ENCODE measurements around the gene KIAA0753. TPM values are rescaled to one million over a fixed set of nuclear protein-coding genes. Genes with fewer than 3 reads are reported as not detected.

KIAA0753 gene
- total and polyA plus RNA-seq, 2 of the 13 experiments (the other 11 are each of a cell fraction or from before 2014, with no cell fraction given): 5.2 to 9.1 TPM

DNA sequence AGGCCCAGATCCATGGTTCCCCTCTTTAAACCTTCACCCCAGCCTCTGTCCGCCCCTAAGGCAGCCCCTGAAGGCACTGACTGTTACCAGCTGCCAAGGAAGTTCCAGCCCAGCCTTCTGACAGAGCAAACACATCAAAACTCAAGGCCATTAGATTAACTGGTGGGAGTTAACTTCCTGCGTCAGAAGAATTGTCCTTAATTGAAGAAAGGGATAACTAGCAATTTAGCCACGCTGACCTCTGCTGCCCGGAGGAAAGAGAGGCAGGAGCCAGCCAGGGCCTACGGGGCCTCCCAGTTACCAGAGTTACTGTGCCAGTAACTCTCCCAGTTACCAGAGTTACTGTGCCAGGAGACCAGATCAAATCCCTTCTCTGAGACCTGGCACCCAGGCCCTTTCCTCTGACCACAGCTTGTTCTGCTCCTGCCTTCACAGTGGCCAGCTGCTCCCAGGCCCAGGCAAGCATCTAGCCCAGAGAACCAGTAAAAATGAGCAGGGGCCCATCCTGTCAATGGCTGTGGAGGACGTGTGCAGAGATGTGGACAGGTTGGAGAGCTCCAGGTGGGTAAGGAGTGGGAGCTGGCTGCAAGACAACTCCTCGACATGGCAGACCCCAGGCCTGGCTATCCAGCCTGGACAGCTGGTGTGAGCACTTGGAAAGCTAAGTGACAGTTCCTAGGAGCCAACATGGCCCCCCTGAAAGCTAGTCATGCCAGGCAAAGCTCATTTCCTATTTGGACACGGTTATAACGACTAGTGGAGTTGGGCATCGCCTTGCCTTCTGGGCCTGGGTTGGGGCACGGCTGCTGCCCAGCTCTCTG lies 81.4 kb downstream of the KIAA0753 start:
- Histone ChIP-seq H3K36me3 (replicated peaks in 1 of 2; ENCODE audit: control insufficient read depth in 1 of 2, insufficient read depth in 2 of 2, low read length in 2 of 2) (no peaks in the 10 kb centered on the region), H3K79me2 (ENCODE audit: insufficient read depth, low read length) (no peaks in the 10 kb centered on the region), H3K27ac (ENCODE audit: extremely low read length, insufficient read depth, low read length) (no peak overlapping the region), H4K20me1 (ENCODE audit: insufficient read depth, low read length) (no peaks in the 10 kb centered on the region), H3K4me2 (ENCODE audit: low read depth, low read length) (no peak overlapping the region), H3K9ac (ENCODE audit: insufficient read depth, low read depth, low read length) (no peak overlapping the region), H3K4me1 (ENCODE audit: insufficient read depth, low read length) (peaks cover 16% of the 10 kb centered on the region; the same call in 1 of the 2 replicates), H3K4me3 (replicated peaks in 1 of 3; ENCODE audit: insufficient read depth in 1 of 3, low read depth in 2 of 3, low read length in 3 of 3) (no peak overlapping the region), H3K9me3 (ENCODE audit: low read length) (no peaks in the 10 kb centered on the region), H2AFZ (ENCODE audit: low read length) (no peak overlapping the region), H3K27me3 (ENCODE audit: control insufficient read depth in 1 of 2, insufficient read depth in 2 of 2, low read length in 2 of 2) (peaks cover 2 to 32% of the 10 kb centered on the region in 2 experiments)
- TF ChIP-seq STAG1 (CRISPR knock-in tag; IDR thresholded peaks at IDR 0.05) (0 out of 2 replicates have a peak, but pooled peaks have one; percentile 5), ZNF546 (CRISPR knock-in tag; conservative IDR thresholded peaks at IDR 0.05) (no peak)
- in situ Hi-C loops (cut with HindIII; ENCODE audit: extremely low pct_ligation_motif_present, low pct_unique_long_range_greater_than_20kb) (no loop called here), intact Hi-C loops (cut with micrococcal nuclease; ENCODE audit: unreplicated experiment) (loop anchor here (10.0 kb wide), 1 partner anchor 84 kb away; no protein-coding TSS in a partner anchor)
- ATAC-seq: peak; percentile 12; the same call in 2 of the 3 replicates
- DNase-seq (ENCODE audit: low spot score): no peak
- BruUV-seq (replicated peaks): no TSS peak
- POLR2A ChIA-PET: no interaction called here
- CTCF ChIA-PET (ENCODE audit: low intra/inter-chr PET ratio, low total read pairs): no interaction called here
- WGBS (ENCODE audit: low lambda C conversion rate): 14% methylated on average over 6 of the region's 11 CpGs
- no peak for FAIRE-seq

DNA sequence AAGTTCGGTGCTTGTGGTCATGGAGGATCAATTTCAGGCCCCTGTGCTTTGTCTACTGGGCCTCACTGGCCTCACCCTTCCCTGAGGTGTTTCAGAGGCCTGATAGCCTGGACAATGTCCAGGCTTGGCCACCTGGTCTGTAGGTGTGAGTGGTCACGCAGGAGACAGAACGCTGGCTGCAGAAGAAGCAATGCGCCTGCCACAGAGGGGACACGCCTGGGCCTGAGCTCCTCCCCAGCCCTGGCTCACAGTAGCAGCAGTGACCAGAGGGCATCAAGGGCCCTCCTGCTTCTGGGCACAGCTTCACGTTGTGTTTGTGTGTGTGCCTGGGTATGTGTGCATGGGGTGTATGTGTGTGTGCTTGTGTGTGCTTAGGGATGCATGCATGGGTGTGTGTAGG lies 82.2 kb downstream of the KIAA0753 start:
- Histone ChIP-seq H3K36me3 (replicated peaks in 1 of 2; ENCODE audit: control insufficient read depth in 1 of 2, insufficient read depth in 2 of 2, low read length in 2 of 2) (no peaks in the 10 kb centered on the region), H2AFZ (ENCODE audit: low read length) (no peak overlapping the region), H3K9me3 (ENCODE audit: low read length) (no peaks in the 10 kb centered on the region), H3K4me3 (replicated peaks in 1 of 3; ENCODE audit: insufficient read depth in 1 of 3, low read depth in 2 of 3, low read length in 3 of 3) (no peak overlapping the region), H3K27ac (ENCODE audit: extremely low read length, insufficient read depth, low read length) (no peak overlapping the region), H4K20me1 (ENCODE audit: insufficient read depth, low read length) (no peaks in the 10 kb centered on the region), H3K4me2 (ENCODE audit: low read depth, low read length) (no peak overlapping the region), H3K4me1 (ENCODE audit: insufficient read depth, low read length) (peaks cover 16% of the 10 kb centered on the region; the same call in 1 of the 2 replicates), H3K79me2 (ENCODE audit: insufficient read depth, low read length) (no peaks in the 10 kb centered on the region), H3K9ac (ENCODE audit: insufficient read depth, low read depth, low read length) (no peak overlapping the region), H3K27me3 (ENCODE audit: control insufficient read depth in 1 of 2, insufficient read depth in 2 of 2, low read length in 2 of 2) (peaks cover 2 to 40% of the 10 kb centered on the region in 2 experiments)
- intact Hi-C loops (cut with micrococcal nuclease; ENCODE audit: unreplicated experiment): loop anchor here (10.0 kb wide), 1 partner anchor 83 kb away; no protein-coding TSS in a partner anchor
- 21% methylated on average over 2 of the region's 6 CpGs for WGBS (ENCODE audit: low lambda C conversion rate)
- FAIRE-seq (no peak), DNase-seq (ENCODE audit: low spot score) (no peak), ATAC-seq (peak; percentile 32)
- TF ChIP-seq POLR2A (IDR thresholded peaks at IDR 0.05; ENCODE audit: insufficient read depth in 1 of 2, low read depth in 2 of 2, low read length in 2 of 2): no peak
- CTCF ChIA-PET (ENCODE audit: low intra/inter-chr PET ratio, low total read pairs): no interaction called here
- POLR2A ChIA-PET: no interaction called here
- no TSS peak for BruUV-seq (replicated peaks)
- in situ Hi-C loops (cut with HindIII; ENCODE audit: extremely low pct_ligation_motif_present, low pct_unique_long_range_greater_than_20kb): no loop called here
